Measurements from ENCODE around the gene ZNF532. TPM values are rescaled to one million over a fixed set of nuclear protein-coding genes. Genes with fewer than 3 reads are reported as not detected.

Gene ZNF532
- polyA plus RNA-seq, 3 donors: 0.76 to 18.5 (median 1.7) TPM

GRCh38 chr18:59006461-59007067 lies 141.9 kb downstream of the ZNF532 start:
- Histone ChIP-seq H3K4me2 (replicated peaks; ENCODE audit: extremely low read depth, low read length, poor library complexity, severe bottlenecking) (no peak overlapping the region), H3K9me3 (replicated peaks in 1 of 2; ENCODE audit: control insufficient read depth in 1 of 2, insufficient read depth in 1 of 2, low read length in 2 of 2) (no peaks in the 10 kb centered on the region), H3K4me1 (ENCODE audit: control insufficient read depth in 1 of 2, insufficient read depth in 2 of 2, low read length in 2 of 2) (no peaks in the 10 kb centered on the region), H3K9ac (ENCODE audit: insufficient read depth, low read length, poor library complexity, severe bottlenecking) (no peak overlapping the region), H3K27ac (ENCODE audit: low read depth in 1 of 2, low read length in 2 of 2) (no peak overlapping the region), H3K4me3 (replicated peaks in 1 of 3; ENCODE audit: low read depth in 2 of 3, low read length in 3 of 3) (no peak overlapping the region), H3K27me3 (ENCODE audit: control insufficient read depth in 2 of 2, insufficient read depth in 2 of 2, low read length in 2 of 2) (no peaks in the 10 kb centered on the region), H3K36me3 (replicated peaks in 1 of 2; ENCODE audit: control insufficient read depth in 1 of 2, insufficient read depth in 2 of 2, low read length in 2 of 2) (no peaks in the 10 kb centered on the region), H4K20me1 (ENCODE audit: insufficient read depth, low read length) (no peaks in the 10 kb centered on the region), H2AFZ (ENCODE audit: insufficient read depth, low read depth, low read length, poor library complexity, severe bottlenecking) (no peak overlapping the region), H3K79me2 (ENCODE audit: insufficient read depth, low read length) (no peaks in the 10 kb centered on the region)
- Mint-ChIP-seq H3K4me1 (no peaks in the 10 kb centered on the region), H3K9me3 (peaks cover 0 to 8% (median 0%) of the 10 kb centered on the region in 7 donors), H3K36me3 (no peaks in the 10 kb centered on the region), H3K4me3 (no peak overlapping the region), H3K27me3 (ENCODE audit: low read depth in 3 of 3) (peaks cover 0 to 6% (median 0%) of the 10 kb centered on the region in 3 donors), H3K27ac (no peak overlapping the region)
- WGBS (ENCODE audit: insufficient coverage): 87% methylated on average over 1 of the region's 3 CpGs
- intact Hi-C loops (cut with micrococcal nuclease): no loop called here
- no peak for TF ChIP-seq CTCF (IDR thresholded peaks at IDR 0.05)
- DNase-seq: no peak

GRCh38 chr18:59008302-59008974 lies 143.8 kb downstream of the ZNF532 start:
- H3K27me3 Mint-ChIP-seq (ENCODE audit: low read depth in 3 of 3): peaks cover 0 to 8% (median 0%) of the 10 kb centered on the region in 3 donors
- no peak overlapping the region for H3K27ac Mint-ChIP-seq
- H3K27me3 ChIP-seq (ENCODE audit: control insufficient read depth in 2 of 2, insufficient read depth in 2 of 2, low read length in 2 of 2): no peaks in the 10 kb centered on the region
- no peak for TF ChIP-seq CTCF (IDR thresholded peaks at IDR 0.05)
- H3K4me1 Mint-ChIP-seq: no peaks in the 10 kb centered on the region
- no peaks in the 10 kb centered on the region for H3K79me2 ChIP-seq (ENCODE audit: insufficient read depth, low read length)
- no peaks in the 10 kb centered on the region for H3K36me3 ChIP-seq (replicated peaks in 1 of 2; ENCODE audit: control insufficient read depth in 1 of 2, insufficient read depth in 2 of 2, low read length in 2 of 2)
- H3K4me3 Mint-ChIP-seq: no peak overlapping the region
- H2AFZ ChIP-seq (ENCODE audit: insufficient read depth, low read depth, low read length, poor library complexity, severe bottlenecking): no peak overlapping the region
- H3K9me3 Mint-ChIP-seq: peaks cover 0 to 8% (median under 1%) of the 10 kb centered on the region in 7 donors
- intact Hi-C loops (cut with micrococcal nuclease): no loop called here
- H3K9me3 ChIP-seq (replicated peaks in 1 of 2; ENCODE audit: control insufficient read depth in 1 of 2, insufficient read depth in 1 of 2, low read length in 2 of 2): no peaks in the 10 kb centered on the region
- H3K36me3 Mint-ChIP-seq: no peaks in the 10 kb centered on the region
- no peak overlapping the region for H3K9ac ChIP-seq (ENCODE audit: insufficient read depth, low read length, poor library complexity, severe bottlenecking)
- no peaks in the 10 kb centered on the region for H4K20me1 ChIP-seq (ENCODE audit: insufficient read depth, low read length)
- no peak overlapping the region for H3K4me3 ChIP-seq (replicated peaks in 1 of 3; ENCODE audit: low read depth in 2 of 3, low read length in 3 of 3)
- H3K4me2 ChIP-seq (replicated peaks; ENCODE audit: extremely low read depth, low read length, poor library complexity, severe bottlenecking): no peak overlapping the region
- no peak for DNase-seq
- no peak overlapping the region for H3K27ac ChIP-seq (ENCODE audit: low read depth in 1 of 2, low read length in 2 of 2)
- no peaks in the 10 kb centered on the region for H3K4me1 ChIP-seq (ENCODE audit: control insufficient read depth in 1 of 2, insufficient read depth in 2 of 2, low read length in 2 of 2)
- 85% methylated on average over 6 of the region's 13 CpGs for WGBS (ENCODE audit: insufficient coverage)

All from CD14-positive monocyte (primary cell).